ENCODE measurements around the gene CYP2S1. TPM values are rescaled to one million over a fixed set of nuclear protein-coding genes. Genes with fewer than 3 reads are reported as not detected.

The CYP2S1 gene
- total and polyA plus RNA-seq, 2 experiments from 2014 or later, result 130 to 315 TPM

DNA sequence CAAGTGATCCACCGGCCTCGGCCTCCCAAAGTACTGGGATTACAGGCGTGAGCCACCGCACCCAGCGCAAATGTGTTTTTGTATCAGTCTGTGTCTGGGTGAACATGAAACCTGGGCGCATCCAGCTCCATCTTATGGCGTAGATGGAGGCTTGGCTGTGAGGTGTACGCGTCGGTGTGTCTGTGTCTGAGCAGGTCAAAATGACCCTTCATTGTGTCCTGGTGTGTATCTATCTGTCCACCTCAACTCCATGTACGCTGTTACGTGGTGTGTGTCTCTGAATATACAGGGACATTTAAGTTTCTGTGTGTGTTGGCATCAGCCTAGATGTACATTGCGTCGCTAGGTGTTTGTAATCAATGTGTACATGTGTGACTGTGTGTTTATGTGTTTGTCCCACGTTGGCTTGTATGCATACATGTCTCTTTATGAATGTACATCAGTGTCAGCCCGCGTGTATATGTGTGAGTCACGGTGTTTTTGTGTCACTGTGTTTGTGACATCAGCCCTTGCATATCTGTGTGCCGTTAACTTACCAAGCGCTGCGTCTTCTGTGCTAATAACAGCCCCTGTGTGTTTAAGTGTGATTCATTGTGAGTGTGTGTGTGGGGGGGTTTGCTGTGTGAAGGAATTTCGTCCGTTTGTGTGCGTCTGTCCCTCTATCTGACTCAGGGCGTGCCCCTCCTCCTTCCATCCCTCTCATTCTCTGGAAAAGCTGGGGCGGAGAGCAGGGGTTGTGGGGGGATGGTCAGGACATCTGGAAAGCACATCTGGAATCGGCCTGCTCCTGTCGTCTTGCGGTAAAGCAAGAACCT lies 32.4 kb downstream of the CYP2S1 start:
- Mint-ChIP-seq H3K9me3 (no peaks in the 10 kb centered on the region), H3K27ac (peak overlapping the region; percentile 92), H3K27me3 (ENCODE audit: insufficient read depth, low read depth, poor library complexity) (peaks cover 5% of the 10 kb centered on the region), H3K36me3 (ENCODE audit: low read depth) (peaks cover 16% of the 10 kb centered on the region), H3K4me1 (peaks cover 44% of the 10 kb centered on the region), H3K4me3 (peak overlapping the region; percentile 61)
- 0 out of 2 replicates have a peak, but pooled peaks cover 5% of the 10 kb centered on the region for H3K79me2 ChIP-seq (replicated peaks; ENCODE audit: insufficient read depth)
- TF ChIP-seq ZNF114 (CRISPR knock-in tag; IDR thresholded peaks at IDR 0.05), result no peak
- H3K36me3 ChIP-seq (ENCODE audit: insufficient read depth), result no peaks in the 10 kb centered on the region
- H2AFZ ChIP-seq, result peak overlapping the region; percentile 47; the same call in 1 of the 2 replicates
- H4K20me1 ChIP-seq (replicated peaks; ENCODE audit: insufficient read depth), result no peaks in the 10 kb centered on the region
- H3K4me2 ChIP-seq, result peak overlapping the region; percentile 86
- H3K9me2 ChIP-seq (ENCODE audit: insufficient read depth), result no peaks in the 10 kb centered on the region
- H3K4me3 ChIP-seq, result peak overlapping the region; percentile 67
- H3K27me3 ChIP-seq (ENCODE audit: insufficient read depth), result no peaks in the 10 kb centered on the region
- H3K27ac ChIP-seq (ENCODE audit: low read depth), result peak overlapping the region; percentile 80
- ATAC-seq (peak; percentile 58), DNase-seq (ENCODE audit: low spot score) (peak; percentile 80)
- peaks cover 28% of the 10 kb centered on the region for H3K4me1 ChIP-seq (ENCODE audit: insufficient read depth)
- peaks cover 25% of the 10 kb centered on the region for H3F3A ChIP-seq (replicated peaks; ENCODE audit: low read depth)

- Mint-ChIP-seq H3K4me3 (peak overlapping the region; percentile 72), H3K27ac (peak overlapping the region; percentile 92), H3K4me1 (peaks cover 39% of the 10 kb centered on the region), H3K9me3 (no peaks in the 10 kb centered on the region), H3K36me3 (ENCODE audit: low read depth) (peaks cover 11% of the 10 kb centered on the region), H3K27me3 (ENCODE audit: insufficient read depth, low read depth, poor library complexity) (peaks cover 5% of the 10 kb centered on the region)
- Histone ChIP-seq H2AFZ (peak overlapping the region; percentile 87), H3K4me1 (ENCODE audit: insufficient read depth) (peaks cover 28% of the 10 kb centered on the region), H3K79me2 (replicated peaks; ENCODE audit: insufficient read depth) (no peaks in the 10 kb centered on the region), H3F3A (replicated peaks; ENCODE audit: low read depth) (peaks cover 26% of the 10 kb centered on the region), H3K9me2 (ENCODE audit: insufficient read depth) (no peaks in the 10 kb centered on the region), H3K36me3 (ENCODE audit: insufficient read depth) (no peaks in the 10 kb centered on the region), H4K20me1 (replicated peaks; ENCODE audit: insufficient read depth) (no peaks in the 10 kb centered on the region), H3K4me2 (peak overlapping the region; percentile 86), H3K4me3 (peak overlapping the region; percentile 67), H3K27ac (ENCODE audit: low read depth) (peak overlapping the region; percentile 80; the same call in 1 of the 2 replicates), H3K27me3 (ENCODE audit: insufficient read depth) (no peaks in the 10 kb centered on the region)
- ATAC-seq (peak; percentile 73), DNase-seq (ENCODE audit: low spot score) (peak; percentile 81)
- TF ChIP-seq CREB1 (CRISPR knock-in tag; IDR thresholded peaks at IDR 0.05; ENCODE audit: low read depth), result no peak
- no peak for TF ChIP-seq POLR2AphosphoS5 (IDR thresholded peaks at IDR 0.05; ENCODE audit: low read depth)
- TF ChIP-seq, protein P1, sequence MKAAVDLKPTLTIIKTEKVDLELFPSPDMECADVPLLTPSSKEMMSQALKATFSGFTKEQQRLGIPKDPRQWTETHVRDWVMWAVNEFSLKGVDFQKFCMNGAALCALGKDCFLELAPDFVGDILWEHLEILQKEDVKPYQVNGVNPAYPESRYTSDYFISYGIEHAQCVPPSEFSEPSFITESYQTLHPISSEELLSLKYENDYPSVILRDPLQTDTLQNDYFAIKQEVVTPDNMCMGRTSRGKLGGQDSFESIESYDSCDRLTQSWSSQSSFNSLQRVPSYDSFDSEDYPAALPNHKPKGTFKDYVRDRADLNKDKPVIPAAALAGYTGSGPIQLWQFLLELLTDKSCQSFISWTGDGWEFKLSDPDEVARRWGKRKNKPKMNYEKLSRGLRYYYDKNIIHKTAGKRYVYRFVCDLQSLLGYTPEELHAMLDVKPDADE (IDR thresholded peaks at IDR 0.05), result 0 out of 2 replicates have a peak, but pooled peaks have one; percentile 0
Observed at GRCh38 chr19:41226053-41226873, 33.2 kb downstream of the CYP2S1 start.

GRCh38 chr19:41226874-41227390 lies 33.9 kb downstream of the CYP2S1 start:
- peak overlapping the region; percentile 86 for H3K4me2 ChIP-seq
- H3K9me2 ChIP-seq (ENCODE audit: insufficient read depth), result no peaks in the 10 kb centered on the region
- peaks cover 28% of the 10 kb centered on the region for H3K4me1 ChIP-seq (ENCODE audit: insufficient read depth)
- Mint-ChIP-seq H3K9me3 (no peaks in the 10 kb centered on the region), H3K27ac (no peak overlapping the region), H3K4me3 (peak overlapping the region; percentile 72), H3K4me1 (peaks cover 39% of the 10 kb centered on the region), H3K27me3 (ENCODE audit: insufficient read depth, low read depth, poor library complexity) (peaks cover 5% of the 10 kb centered on the region), H3K36me3 (ENCODE audit: low read depth) (peaks cover 9% of the 10 kb centered on the region; the same call in 2 of the 3 replicates)
- H3K79me2 ChIP-seq (replicated peaks; ENCODE audit: insufficient read depth), result no peaks in the 10 kb centered on the region
- no peak for ATAC-seq
- H3F3A ChIP-seq (replicated peaks; ENCODE audit: low read depth), result peaks cover 26% of the 10 kb centered on the region
- H3K27me3 ChIP-seq (ENCODE audit: insufficient read depth), result no peaks in the 10 kb centered on the region
- no peaks in the 10 kb centered on the region for H3K36me3 ChIP-seq (ENCODE audit: insufficient read depth)
- DNase-seq (ENCODE audit: low spot score), result no peak
- H3K4me3 ChIP-seq, result peak overlapping the region; percentile 67
- no peak overlapping the region for H2AFZ ChIP-seq
- peak overlapping the region; percentile 80; the same call in 1 of the 2 replicates for H3K27ac ChIP-seq (ENCODE audit: low read depth)
- H4K20me1 ChIP-seq (replicated peaks; ENCODE audit: insufficient read depth), result no peaks in the 10 kb centered on the region
- no peak for TF ChIP-seq JUNB (IDR thresholded peaks at IDR 0.05; ENCODE audit: unreplicated experiment)
- no peak for TF ChIP-seq ZNF114 (CRISPR knock-in tag; IDR thresholded peaks at IDR 0.05)
- no peak for TF ChIP-seq EZH2 (IDR thresholded peaks at IDR 0.05; ENCODE audit: low read depth, unreplicated experiment)

Data from GM23338 (cell line).